Tibial artery (tissue), 4 donors: ENCODE data around the gene CENPC.
"Not testable (repeated sequence)": the region's sequence is repeated elsewhere in the genome, so short reads cannot be mapped to it uniquely, and the experiment has no call there.

Experiments
- DNase-seq, 2 donors: peaks; one replicate each; pipeline ENCODE4 v3.0.0-alpha.2; 2019
- H3K27ac ChIP-seq, 2 donors: fragments of 200-600 bp; sonication (generic) in 1 of 2; 1 replicate in 1 of 2; 2 replicates in 1 of 2; pipeline ENCODE4 v1.5.1; 2018 to 2019; ENCODE audit warnings: mild to moderate bottlenecking in 1 of 2
- H3K27me3 ChIP-seq, 2 donors: fragments of 200-600 bp; sonication (generic) in 1 of 2; one replicate each; pipeline versions ENCODE4 v1.5.1 to v1.6.0; 2016 to 2019
- H3K36me3 ChIP-seq, 3 donors: fragments of 200-600 bp; sonication (generic) in 2 of 3; one replicate each; pipeline ENCODE4 v1.5.1; 2016 to 2019; ENCODE audit warnings: mild to moderate bottlenecking in 2 of 3
- H3K4me1 ChIP-seq, 4 donors: fragments of 200-600 bp; sonication (generic) in 2 of 4; 1 replicate in 3 of 4; 2 replicates in 1 of 4; pipeline ENCODE4 v1.5.1; 2016 to 2019
- H3K4me3 ChIP-seq, 2 donors: fragments of 200-600 bp; sonication (generic) in 1 of 2; 1 replicate in 1 of 2; 2 replicates in 1 of 2; pipeline ENCODE4 v1.5.1; 2018 to 2019; ENCODE audit warnings: mild to moderate bottlenecking in 2 of 2
- H3K9me3 ChIP-seq, 3 donors: fragments of 200-600 bp; sonication (generic) in 1 of 3; one replicate each; pipeline ENCODE4 v1.5.1; 2016 to 2019
- intact Hi-C: fragments of 100-400 bp; cut with DNase I; formaldehyde crosslinking; loops from one replicate; pipeline ENCODE4 v1.15.0; 2023; ENCODE audit warnings: low total_unique reads
- TF ChIP-seq, protein P1 (sequence below), 2 experiments: fragments of 200-600 bp in 1 of 2; fragments of 450-650 bp in 1 of 2; IDR thresholded peaks; one replicate each; pipeline ENCODE4 v1.5.1; 2017 to 2019; ENCODE audit warnings: antibody characterized with exemption in 2 of 2, mild to moderate bottlenecking in 1 of 2, moderate library complexity in 1 of 2

CENPC gene

GRCh38 chr4:67446811-67447210, 98.5 kb downstream of the CENPC start:
- TF ChIP-seq, protein P1, sequence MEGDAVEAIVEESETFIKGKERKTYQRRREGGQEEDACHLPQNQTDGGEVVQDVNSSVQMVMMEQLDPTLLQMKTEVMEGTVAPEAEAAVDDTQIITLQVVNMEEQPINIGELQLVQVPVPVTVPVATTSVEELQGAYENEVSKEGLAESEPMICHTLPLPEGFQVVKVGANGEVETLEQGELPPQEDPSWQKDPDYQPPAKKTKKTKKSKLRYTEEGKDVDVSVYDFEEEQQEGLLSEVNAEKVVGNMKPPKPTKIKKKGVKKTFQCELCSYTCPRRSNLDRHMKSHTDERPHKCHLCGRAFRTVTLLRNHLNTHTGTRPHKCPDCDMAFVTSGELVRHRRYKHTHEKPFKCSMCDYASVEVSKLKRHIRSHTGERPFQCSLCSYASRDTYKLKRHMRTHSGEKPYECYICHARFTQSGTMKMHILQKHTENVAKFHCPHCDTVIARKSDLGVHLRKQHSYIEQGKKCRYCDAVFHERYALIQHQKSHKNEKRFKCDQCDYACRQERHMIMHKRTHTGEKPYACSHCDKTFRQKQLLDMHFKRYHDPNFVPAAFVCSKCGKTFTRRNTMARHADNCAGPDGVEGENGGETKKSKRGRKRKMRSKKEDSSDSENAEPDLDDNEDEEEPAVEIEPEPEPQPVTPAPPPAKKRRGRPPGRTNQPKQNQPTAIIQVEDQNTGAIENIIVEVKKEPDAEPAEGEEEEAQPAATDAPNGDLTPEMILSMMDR (IDR thresholded peaks at IDR 0.05) = no peak
- no peak overlapping the region for H3K27ac ChIP-seq

GRCh38 chr4:67445881-67446280, 99.4 kb downstream of the CENPC start:
- H3K4me3 ChIP-seq, intact Hi-C loops, H3K27ac ChIP-seq, DNase-seq, H3K9me3 ChIP-seq, H3K27me3 ChIP-seq, H3K4me1 ChIP-seq: not testable (repeated sequence)
- H3K36me3 ChIP-seq = peaks cover 2 to 10% (median 7%) of the 10 kb centered on the region in 3 donors

More at GRCh38 chr4:67446811-67447210, 98.5 kb downstream of the CENPC start:
- no peak for DNase-seq
- Histone ChIP-seq H3K4me1 (no peaks in the 10 kb centered on the region), H3K4me3 (no peak overlapping the region), H3K27me3 (no peaks in the 10 kb centered on the region), H3K9me3 (no peaks in the 10 kb centered on the region), H3K36me3 (peaks cover 7 to 16% (median 9%) of the 10 kb centered on the region in 3 donors)
- intact Hi-C loops = no loop called here

DNA sequence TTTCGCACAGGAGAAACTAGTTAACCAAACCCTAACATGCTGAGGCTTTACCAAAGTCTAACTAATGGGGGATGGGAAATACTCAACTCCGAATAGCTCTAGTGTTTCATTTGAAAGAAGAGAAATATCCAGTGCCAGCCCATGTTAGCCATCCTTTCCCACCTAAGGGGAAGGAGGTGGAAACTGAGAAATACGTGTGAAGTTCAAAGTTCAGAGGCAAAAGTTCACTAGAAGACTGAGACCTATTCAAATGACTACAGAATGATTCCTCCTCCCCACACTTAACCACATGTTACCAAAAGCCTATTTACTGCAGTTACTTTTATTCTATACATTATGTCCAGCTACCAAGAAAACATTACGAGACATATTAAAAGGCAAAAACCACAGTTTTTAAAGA, 106.3 kb downstream of the CENPC start:
- intact Hi-C loops = no loop called here
- no peaks in the 10 kb centered on the region for H3K4me1 ChIP-seq
- H3K27ac ChIP-seq = no peak overlapping the region
- H3K36me3 ChIP-seq = peaks cover 0 to 8% (median 0%) of the 10 kb centered on the region in 3 donors
- no peaks in the 10 kb centered on the region for H3K27me3 ChIP-seq
- TF ChIP-seq, protein P1 (IDR thresholded peaks at IDR 0.05) = no peak
- H3K9me3 ChIP-seq = no peaks in the 10 kb centered on the region
- H3K4me3 ChIP-seq = no peak overlapping the region
- no peak for DNase-seq

DNA sequence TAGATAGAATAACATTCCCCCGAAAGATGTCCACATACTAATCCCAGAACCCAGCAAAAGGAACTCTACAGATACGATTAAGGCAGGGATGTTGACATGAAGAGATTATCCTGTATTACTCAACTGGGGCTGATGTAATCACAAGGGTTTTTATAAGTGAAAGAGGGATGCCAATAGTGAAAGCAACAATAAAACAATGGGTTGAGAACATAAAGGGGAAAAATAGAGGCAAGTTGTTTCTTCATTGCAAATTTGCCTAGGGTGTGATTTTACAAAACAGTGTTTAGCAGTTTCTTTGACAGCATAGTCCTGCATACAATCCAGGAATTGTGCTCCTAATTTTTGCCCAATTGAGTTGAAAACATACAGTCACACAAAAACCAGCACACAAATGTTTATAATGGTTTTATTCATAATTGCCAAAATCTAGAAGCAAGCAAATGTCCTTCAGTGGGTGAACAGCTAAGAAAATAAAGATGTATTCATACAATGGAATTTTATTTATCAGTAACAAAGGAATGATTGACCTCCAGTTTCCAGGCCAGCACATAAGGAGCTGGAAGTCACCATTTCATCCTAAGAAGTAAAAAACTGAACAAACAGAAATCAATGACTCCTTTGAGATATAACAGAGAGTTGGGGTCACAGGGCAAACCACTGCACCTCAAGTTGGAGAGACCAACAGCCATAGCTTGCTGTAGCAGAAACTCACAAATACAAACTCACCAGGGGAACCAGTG, 107.2 kb downstream of the CENPC start:
- peaks cover 0 to 14% (median 0%) of the 10 kb centered on the region in 3 donors for H3K36me3 ChIP-seq
- H3K4me3 ChIP-seq = no peak overlapping the region
- H3K27ac ChIP-seq = no peak overlapping the region
- H3K9me3 ChIP-seq = no peaks in the 10 kb centered on the region
- no peaks in the 10 kb centered on the region for H3K4me1 ChIP-seq
- no peak for DNase-seq
- intact Hi-C loops = no loop called here
- H3K27me3 ChIP-seq = no peaks in the 10 kb centered on the region
- TF ChIP-seq, protein P1 (IDR thresholded peaks at IDR 0.05) = no peak

- no peak overlapping the region for H3K4me3 ChIP-seq
- H3K36me3 ChIP-seq = peaks cover 0 to 25% (median 6%) of the 10 kb centered on the region in 3 donors
- no peaks in the 10 kb centered on the region for H3K4me1 ChIP-seq
- no peak overlapping the region for H3K27ac ChIP-seq
- H3K9me3 ChIP-seq = no peaks in the 10 kb centered on the region
- H3K27me3 ChIP-seq = no peaks in the 10 kb centered on the region
- TF ChIP-seq, protein P1 (IDR thresholded peaks at IDR 0.05) = no peak
- intact Hi-C loops = no loop called here
- no peak for DNase-seq
Measured at GRCh38 chr4:67436742-67437141, 108.6 kb downstream of the CENPC start.

DNA sequence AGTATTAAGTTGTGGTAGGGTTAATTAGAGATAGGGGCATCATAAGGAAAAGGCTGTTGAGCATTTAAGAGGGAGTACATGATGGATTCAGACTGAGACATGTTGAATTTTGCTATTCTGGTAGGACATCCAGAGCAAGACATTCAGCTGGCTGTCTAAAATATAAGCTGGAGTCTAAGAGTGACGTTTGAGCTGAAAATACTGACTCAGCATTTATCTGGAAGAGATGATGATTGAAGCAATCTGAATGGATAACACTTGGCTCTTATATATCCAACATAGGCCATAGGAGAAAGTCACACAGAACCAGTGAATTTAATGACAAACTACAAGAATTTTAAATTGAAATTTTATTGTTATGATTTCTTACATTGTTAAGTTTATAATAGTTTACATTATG, 114.3 kb downstream of the CENPC start:
- DNase-seq = no peak
- intact Hi-C loops = no loop called here
- Histone ChIP-seq H3K27me3 (no peaks in the 10 kb centered on the region), H3K4me3 (no peak overlapping the region), H3K36me3 (peaks cover 0 to 30% (median 9%) of the 10 kb centered on the region in 3 donors), H3K4me1 (no peaks in the 10 kb centered on the region), H3K27ac (no peak overlapping the region), H3K9me3 (no peaks in the 10 kb centered on the region)
- TF ChIP-seq, protein P1 (IDR thresholded peaks at IDR 0.05) = no peak
